Measurements from ENCODE around the gene CREG2. TPM values are rescaled to one million over a fixed set of nuclear protein-coding genes. Genes with fewer than 3 reads are reported as not detected.
"Not testable (repeated sequence)": the region's sequence is repeated elsewhere in the genome, so short reads cannot be mapped to it uniquely, and the experiment has no call there.

The CREG2 gene
- total RNA-seq, 1 donor from 2014 or later = not detected

GRCh38 chr2:101348883-101349282 lies 38.4 kb downstream of the CREG2 start:
- DNase-seq (ENCODE audit: low spot score) = no peak

GRCh38 chr2:101346909-101347308 lies 40.4 kb downstream of the CREG2 start:
- no peak for DNase-seq (ENCODE audit: low spot score)

- DNase-seq (ENCODE audit: low spot score) = no peak
These were observed 43.2 kb downstream of the CREG2 start for GRCh38 chr2:101344137-101344536.

- DNase-seq (ENCODE audit: low spot score) = no peak
These were observed 44.7 kb downstream of the CREG2 start for GRCh38 chr2:101342625-101343008.

GRCh38 chr2:101341901-101342624 lies 45.2 kb downstream of the CREG2 start:
- DNase-seq (ENCODE audit: low spot score) = no peak

GRCh38 chr2:101341421-101341820 lies 45.9 kb downstream of the CREG2 start:
- no peak for DNase-seq (ENCODE audit: low spot score)

GRCh38 chr2:101340141-101340551 lies 47.2 kb downstream of the CREG2 start:
- DNase-seq (ENCODE audit: low spot score) = no peak

- DNase-seq (ENCODE audit: low spot score) = no peak
These were observed 47.9 kb downstream of the CREG2 start for GRCh38 chr2:101339266-101339880.

GRCh38 chr2:101337877-101338276 lies 49.4 kb downstream of the CREG2 start:
- DNase-seq (ENCODE audit: low spot score) = no peak

- DNase-seq (ENCODE audit: low spot score) = no peak
These were observed 54.2 kb downstream of the CREG2 start for GRCh38 chr2:101332885-101333766.

GRCh38 chr2:101331202-101331601 lies 56.1 kb downstream of the CREG2 start:
- no peak for DNase-seq (ENCODE audit: low spot score)

GRCh38 chr2:101330253-101330933 lies 56.9 kb downstream of the CREG2 start:
- DNase-seq (ENCODE audit: low spot score) = no peak

GRCh38 chr2:101329026-101329425 lies 58.3 kb downstream of the CREG2 start:
- DNase-seq (ENCODE audit: low spot score) = no peak

- DNase-seq (ENCODE audit: low spot score) = no peak
These were observed 58.8 kb downstream of the CREG2 start for GRCh38 chr2:101328474-101329007.

- no peak for DNase-seq (ENCODE audit: low spot score)
These were observed 59.4 kb downstream of the CREG2 start for GRCh38 chr2:101327863-101328394.

- no peak for DNase-seq (ENCODE audit: low spot score)
These were observed 61.9 kb downstream of the CREG2 start for GRCh38 chr2:101325425-101325824.

- DNase-seq (ENCODE audit: low spot score) = not testable (repeated sequence)
These were observed 70.7 kb downstream of the CREG2 start for GRCh38 chr2:101316568-101316967.

GRCh38 chr2:101311696-101312017 lies 75.6 kb downstream of the CREG2 start:
- DNase-seq (ENCODE audit: low spot score) = no peak

- DNase-seq (ENCODE audit: low spot score) = no peak
These were observed 76.2 kb downstream of the CREG2 start for GRCh38 chr2:101310834-101311695.

Measured in mesenteric fat pad (tissue), 1 donor.